OCI-LY7 (cell line): Measurements from ENCODE around the gene TRIM7. TPM values are rescaled to one million over a fixed set of nuclear protein-coding genes. Genes with fewer than 3 reads are reported as not detected.

ENCODE experiments used
- BruUV-seq: library from RNA; stranded (reverse); fragments of 400-500 nt; replicated peaks from 2 replicates; lab custom pipeline; 2021; lab: Mats Ljungman, UMichigan
- CTCF ChIA-PET: fragments of 300-600 bp; sonication (Branson Sonifier 250); formaldehyde crosslinking; loops from one replicate; lab custom pipeline; 2022; ENCODE audit warnings: antibody characterized with exemption; ENCODE audit not compliant: unreplicated experiment; lab: Charles Lee
- POLR2A ChIA-PET: fragments of 300-600 bp; sonication (Branson Sonifier 250); formaldehyde crosslinking; loops from one replicate; lab custom pipeline; 2022; ENCODE audit warnings: antibody characterized with exemption; lab: Charles Lee
- DNase-seq: peaks from one replicate; pipeline ENCODE4 v3.0.0-alpha.2; 2015; ENCODE audit warnings: low spot score
- H2AFZ ChIP-seq: fragments of 200-600 bp; sonication (generic), shearing (Covaris generic); 2 replicates; pipeline ENCODE4 v1.6.1; 2014; ENCODE audit warnings: mild to moderate bottlenecking, antibody characterized with exemption, low read length, moderate library complexity
- H3K27ac ChIP-seq: fragments of 200-600 bp; sonication (generic); 2 replicates; pipeline ENCODE4 v1.5.1; 2014; ENCODE audit warnings: mixed run types, low read depth, mild to moderate bottlenecking, moderate library complexity, low read length, inconsistent platforms; ENCODE audit not compliant: poor library complexity, severe bottlenecking
- H3K36me3 ChIP-seq: fragments of 200-600 bp; sonication (generic); 2 replicates; pipeline ENCODE4 v1.6.1; 2014; ENCODE audit warnings: mild to moderate bottlenecking, antibody characterized with exemption, low read length, moderate library complexity, mixed read lengths; ENCODE audit not compliant: insufficient read depth
- H3K4me1 ChIP-seq: fragments of 200-600 bp; sonication (generic); 2 replicates; pipeline ENCODE4 v1.5.1; 2014; ENCODE audit warnings: mild to moderate bottlenecking, low read length; ENCODE audit not compliant: insufficient read depth, poor library complexity, severe bottlenecking
- H3K4me2 ChIP-seq: fragments of 200-600 bp; sonication (generic); 2 replicates; pipeline ENCODE4 v1.6.1; 2014; ENCODE audit warnings: mild to moderate bottlenecking, low read length
- H3K4me3 ChIP-seq: fragments of 200-600 bp; sonication (generic); 2 replicates; pipeline ENCODE4 v1.5.1; 2014; ENCODE audit warnings: mild to moderate bottlenecking, low read depth, low read length; ENCODE audit not compliant: poor library complexity, severe bottlenecking
- H3K79me2 ChIP-seq: fragments of 200-600 bp; sonication (generic); 2 replicates; pipeline ENCODE4 v1.6.1; 2016; ENCODE audit warnings: low read depth, mild to moderate bottlenecking, low read length, moderate library complexity, mixed read lengths; ENCODE audit not compliant: insufficient read depth
- H3K9me2 ChIP-seq: fragments of 200-600 bp; sonication (generic); 2 replicates; pipeline ENCODE4 v1.6.1; 2016; ENCODE audit warnings: mild to moderate bottlenecking, low read length, mixed read lengths; ENCODE audit not compliant: insufficient read depth
- H3K9me3 ChIP-seq: fragments of 200-600 bp; sonication (generic); 2 replicates; pipeline ENCODE4 v1.6.1; 2014; ENCODE audit warnings: mild to moderate bottlenecking, mixed run types, low read length, mixed read lengths
- H4K20me1 ChIP-seq: fragments of 200-600 bp; sonication (generic); 2 replicates; pipeline ENCODE4 v1.6.1; 2014; ENCODE audit warnings: mild to moderate bottlenecking, antibody characterized with exemption, low read length, moderate library complexity, mixed read lengths; ENCODE audit not compliant: insufficient read depth
- CTCF ChIP-seq: fragments of 200-600 bp; sonication (generic); conservative IDR thresholded peaks from 2 replicates; pipeline ENCODE4 v1.5.1; 2014; ENCODE audit warnings: mild to moderate bottlenecking, antibody characterized with exemption, low read length, moderate library complexity, mixed read lengths
- EZH2phosphoT487 ChIP-seq: fragments of 200-600 bp; sonication (generic); IDR thresholded peaks from 2 replicates; pipeline ENCODE4 v1.6.1; 2018; ENCODE audit warnings: low read depth, borderline replicate concordance, mild to moderate bottlenecking, mixed run types, antibody characterized with exemption, low read length, moderate library complexity, mixed read lengths
- intact Hi-C: fragments of 100-400 bp; cut with micrococcal nuclease; formaldehyde crosslinking; loops from one replicate; pipeline ENCODE4 v1.10.0; 2022; ENCODE audit not compliant: unreplicated experiment
- total RNA-seq, 2 experiments: library from RNA; depleted of rRNA in 1 of 2; stranded (reverse); fragments of >200 nt in 1 of 2; shearing (Covaris generic) in 1 of 2; gene quantifications; 2 replicates each; pipeline ENCODE4 v1.2.3, GENCODE V29; 2014 to 2022

Gene TRIM7
- total RNA-seq, 2 experiments from 2014 or later: 0.22 to 1.8 TPM

GRCh38 chr5:181231432-181231831 is 26.4 kb upstream of the TRIM7 start:
- intact Hi-C loops: no loop called here
- no peak overlapping the region for H3K4me2 ChIP-seq
- no peak overlapping the region for H3K4me3 ChIP-seq
- H3K79me2 ChIP-seq: peaks cover 8% of the 10 kb centered on the region; the same call in 1 of the 2 replicates
- H3K36me3 ChIP-seq: peaks cover 93% of the 10 kb centered on the region
- TF ChIP-seq CTCF (no peak), EZH2phosphoT487 (no peak)
- H4K20me1 ChIP-seq: no peaks in the 10 kb centered on the region; the same call in 1 of the 2 replicates
- H2AFZ ChIP-seq: no peak overlapping the region
- no TSS peak for BruUV-seq
- CTCF ChIA-PET: no interaction called here
- no peaks in the 10 kb centered on the region for H3K9me3 ChIP-seq
- POLR2A ChIA-PET: no interaction called here
- peaks cover 21% of the 10 kb centered on the region for H3K4me1 ChIP-seq
- no peak for DNase-seq
- H3K9me2 ChIP-seq: no peaks in the 10 kb centered on the region
- no peak overlapping the region for H3K27ac ChIP-seq

GRCh38 chr5:181230551-181230950 is 25.6 kb upstream of the TRIM7 start:
- no TSS peak for BruUV-seq
- H3K27ac ChIP-seq: peak overlapping the region; percentile 15
- ChIA-PET POLR2A (no interaction called here), CTCF (no interaction called here)
- H3K4me1 ChIP-seq: peaks cover 30% of the 10 kb centered on the region
- no peaks in the 10 kb centered on the region for H3K9me3 ChIP-seq
- no peak overlapping the region for H3K4me3 ChIP-seq
- peak overlapping the region; percentile 4; the same call in 1 of the 2 replicates for H3K4me2 ChIP-seq
- TF ChIP-seq EZH2phosphoT487: no peak
- no peak for TF ChIP-seq CTCF
- peaks cover 16% of the 10 kb centered on the region for H3K79me2 ChIP-seq
- peaks cover under 1% of the 10 kb centered on the region for H4K20me1 ChIP-seq
- H3K36me3 ChIP-seq: peaks cover 91% of the 10 kb centered on the region
- intact Hi-C loops: no loop called here
- H2AFZ ChIP-seq: no peak overlapping the region
- no peak for DNase-seq
- no peaks in the 10 kb centered on the region for H3K9me2 ChIP-seq

GRCh38 chr5:181229996-181230395 is 25.0 kb upstream of the TRIM7 start:
- CTCF ChIA-PET: no interaction called here
- peaks cover 91% of the 10 kb centered on the region for H3K36me3 ChIP-seq
- H4K20me1 ChIP-seq: peaks cover 5% of the 10 kb centered on the region
- no peaks in the 10 kb centered on the region for H3K9me3 ChIP-seq
- TF ChIP-seq EZH2phosphoT487 (no peak), CTCF (no peak)
- BruUV-seq: no TSS peak
- intact Hi-C loops: no loop called here
- no peak overlapping the region for H2AFZ ChIP-seq
- POLR2A ChIA-PET: interaction anchor here (0.6 kb wide), 2 partner anchors 20 to 983 kb away, joined by 3 to 4 read pairs; no protein-coding TSS in a partner anchor
- H3K4me2 ChIP-seq: peak overlapping the region; percentile 3; the same call in 1 of the 2 replicates
- H3K27ac ChIP-seq: peak overlapping the region; percentile 15
- no peak overlapping the region for H3K4me3 ChIP-seq
- peaks cover 22% of the 10 kb centered on the region for H3K79me2 ChIP-seq
- peaks cover 36% of the 10 kb centered on the region for H3K4me1 ChIP-seq
- H3K9me2 ChIP-seq: no peaks in the 10 kb centered on the region
- DNase-seq: no peak
